AG09309 (cell line): ENCODE data around the gene RHBDD3.

Experiments used
- DNase-seq: peaks from one replicate; pipeline ENCODE4 v3.0.0-alpha.2; 2010; ENCODE audit warnings: low read depth
- H3K4me3 ChIP-seq: 2 replicates; pipeline ENCODE4 v1.5.1; 2011; ENCODE audit warnings: mild to moderate bottlenecking, low read depth, low read length, moderate library complexity; ENCODE audit not compliant: control insufficient read depth
- CTCF ChIP-seq: IDR thresholded peaks from 2 replicates; pipeline ENCODE4 v1.5.1; 2011; ENCODE audit warnings: mild to moderate bottlenecking, low read depth, low read length, inconsistent platforms; ENCODE audit not compliant: insufficient read depth, control insufficient read depth; ENCODE audit errors: missing control alignments

The RHBDD3 gene

GRCh38 chr22:29305836-29306174 is 38.0 kb upstream of the RHBDD3 start:
- H3K4me3 ChIP-seq, result no peak overlapping the region
- no peak for TF ChIP-seq CTCF
- DNase-seq, result no peak

- DNase-seq, result no peak
- H3K4me3 ChIP-seq, result no peak overlapping the region
- TF ChIP-seq CTCF, result no peak
Observed at GRCh38 chr22:29302681-29303465, 35.1 kb upstream of the RHBDD3 start.

- TF ChIP-seq CTCF, result no peak
- H3K4me3 ChIP-seq, result no peak overlapping the region
Observed at GRCh38 chr22:29302402-29302680, 34.6 kb upstream of the RHBDD3 start.

GRCh38 chr22:29301716-29302401 is 34.1 kb upstream of the RHBDD3 start:
- no peak for DNase-seq
- H3K4me3 ChIP-seq, result no peak overlapping the region
- TF ChIP-seq CTCF, result no peak

More at GRCh38 chr22:29302402-29302680, 34.6 kb upstream of the RHBDD3 start:
- DNase-seq, result no peak

GRCh38 chr22:29300807-29301601 is 33.2 kb upstream of the RHBDD3 start:
- H3K4me3 ChIP-seq, result no peak overlapping the region
- no peak for DNase-seq
- TF ChIP-seq CTCF, result no peak

- H3K4me3 ChIP-seq, result no peak overlapping the region
- DNase-seq, result no peak
- TF ChIP-seq CTCF, result no peak
Observed at GRCh38 chr22:29300467-29300806, 32.7 kb upstream of the RHBDD3 start.
